ENCODE measurements around the gene HIVEP3. TPM values are rescaled to one million over a fixed set of nuclear protein-coding genes. Genes with fewer than 3 reads are reported as not detected.

HIVEP3 gene
- total and polyA plus RNA-seq, 11 donors = 3.2 to 11.9 (median 5.0) TPM

DNA sequence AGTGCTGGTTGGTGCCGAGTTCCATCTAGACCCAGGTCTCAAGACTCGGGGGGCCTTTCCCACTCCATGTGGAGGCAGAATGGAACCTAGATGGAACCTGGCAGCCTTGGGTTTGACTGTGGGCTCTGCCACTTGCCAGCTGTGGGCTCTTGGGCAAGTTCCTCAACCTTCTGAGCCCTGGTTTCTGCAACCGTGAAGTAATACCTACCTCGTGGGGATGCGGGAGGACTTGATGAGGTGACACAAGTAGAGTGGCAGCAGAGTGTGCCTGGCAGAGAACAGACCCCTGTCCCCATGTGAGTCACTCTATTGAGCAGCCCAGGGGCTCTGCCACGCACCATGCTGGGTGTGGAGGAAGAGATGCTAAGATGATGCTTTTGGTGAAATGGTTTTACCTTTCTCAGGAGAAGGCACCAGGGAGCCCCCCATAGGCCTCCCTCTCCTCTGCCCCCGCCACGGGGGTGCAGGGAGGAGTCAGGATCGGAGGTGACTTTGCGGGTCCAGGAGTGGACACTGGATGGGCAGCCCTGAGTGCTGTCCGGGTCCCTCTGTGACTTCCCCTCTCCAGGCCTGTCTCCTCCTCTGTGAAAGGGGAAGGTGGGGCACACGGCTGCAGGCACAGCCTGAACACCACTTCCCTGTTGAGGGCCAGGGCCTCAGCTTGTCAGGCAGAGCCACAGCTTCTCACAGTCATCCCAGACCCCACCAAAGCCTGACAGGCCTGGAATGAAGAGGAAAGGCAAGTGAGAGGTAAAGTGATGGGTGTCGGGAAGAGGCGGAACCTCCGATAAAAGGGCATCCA, 397.6 kb downstream of the HIVEP3 start:
- Histone ChIP-seq H3K4me3 (no peak overlapping the region), H3K36me3 (peaks cover 0 to 8% (median 0%) of the 10 kb centered on the region in 9 donors), H3K27me3 (no peaks in the 10 kb centered on the region), H3K4me1 (peaks cover 0 to 16% (median 9%) of the 10 kb centered on the region in 12 donors), H3K27ac (no peak overlapping the region), H3K9me3 (no peaks in the 10 kb centered on the region)
- TF ChIP-seq, protein P1, sequence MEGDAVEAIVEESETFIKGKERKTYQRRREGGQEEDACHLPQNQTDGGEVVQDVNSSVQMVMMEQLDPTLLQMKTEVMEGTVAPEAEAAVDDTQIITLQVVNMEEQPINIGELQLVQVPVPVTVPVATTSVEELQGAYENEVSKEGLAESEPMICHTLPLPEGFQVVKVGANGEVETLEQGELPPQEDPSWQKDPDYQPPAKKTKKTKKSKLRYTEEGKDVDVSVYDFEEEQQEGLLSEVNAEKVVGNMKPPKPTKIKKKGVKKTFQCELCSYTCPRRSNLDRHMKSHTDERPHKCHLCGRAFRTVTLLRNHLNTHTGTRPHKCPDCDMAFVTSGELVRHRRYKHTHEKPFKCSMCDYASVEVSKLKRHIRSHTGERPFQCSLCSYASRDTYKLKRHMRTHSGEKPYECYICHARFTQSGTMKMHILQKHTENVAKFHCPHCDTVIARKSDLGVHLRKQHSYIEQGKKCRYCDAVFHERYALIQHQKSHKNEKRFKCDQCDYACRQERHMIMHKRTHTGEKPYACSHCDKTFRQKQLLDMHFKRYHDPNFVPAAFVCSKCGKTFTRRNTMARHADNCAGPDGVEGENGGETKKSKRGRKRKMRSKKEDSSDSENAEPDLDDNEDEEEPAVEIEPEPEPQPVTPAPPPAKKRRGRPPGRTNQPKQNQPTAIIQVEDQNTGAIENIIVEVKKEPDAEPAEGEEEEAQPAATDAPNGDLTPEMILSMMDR (IDR thresholded peaks at IDR 0.05) = no peak
- intact Hi-C loops (cut with DNase I) = no loop called here
- 81 to 86% (median 85%) methylated on average over 12 to 15 of the region's 15 CpGs for WGBS, 4 donors
- DNase-seq = peak in 1 of 5 donors; percentile 41
- no peak for ATAC-seq

DNA sequence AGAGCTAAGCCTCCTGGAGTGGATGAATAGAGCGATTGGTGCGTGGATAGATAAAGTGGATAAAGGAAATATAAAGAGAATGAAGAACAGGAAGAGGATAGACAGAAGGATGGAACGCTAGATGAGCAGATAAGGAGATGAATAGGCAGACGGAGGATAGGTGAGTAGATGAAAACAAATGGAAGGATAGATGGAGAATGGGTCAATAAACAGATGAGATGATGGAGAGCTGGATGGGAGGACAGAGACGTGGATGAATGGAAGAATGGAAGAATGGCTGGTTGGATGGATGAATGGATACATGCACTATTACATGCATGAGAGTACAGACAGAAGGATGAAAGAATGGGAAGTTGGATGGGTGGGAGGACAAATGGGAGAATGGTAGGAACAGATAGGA, 399.1 kb downstream of the HIVEP3 start:
- 78 to 96% (median 94%) methylated on average over 4 to 5 of the region's 5 CpGs for WGBS, 4 donors
- intact Hi-C loops (cut with DNase I) = loop anchor here in 5 of 10 donors (5.0 to 10.0 kb wide), 5 partner anchors 38 to 252 kb away; no protein-coding TSS in a partner anchor
- DNase-seq = no peak
- no peak overlapping the region for H3K4me3 ChIP-seq
- TF ChIP-seq, protein P1 (IDR thresholded peaks at IDR 0.05) = no peak
- no peak for TF ChIP-seq POLR2A (IDR thresholded peaks at IDR 0.05)
- no peak overlapping the region for H3K27ac ChIP-seq
- no peaks in the 10 kb centered on the region for H3K27me3 ChIP-seq
- peaks cover 0 to 30% (median 17%) of the 10 kb centered on the region in 12 donors for H3K4me1 ChIP-seq
- ATAC-seq = no peak
- peaks cover 0 to 5% (median 0%) of the 10 kb centered on the region in 9 donors for H3K36me3 ChIP-seq
- H3K9me3 ChIP-seq = no peaks in the 10 kb centered on the region

DNA sequence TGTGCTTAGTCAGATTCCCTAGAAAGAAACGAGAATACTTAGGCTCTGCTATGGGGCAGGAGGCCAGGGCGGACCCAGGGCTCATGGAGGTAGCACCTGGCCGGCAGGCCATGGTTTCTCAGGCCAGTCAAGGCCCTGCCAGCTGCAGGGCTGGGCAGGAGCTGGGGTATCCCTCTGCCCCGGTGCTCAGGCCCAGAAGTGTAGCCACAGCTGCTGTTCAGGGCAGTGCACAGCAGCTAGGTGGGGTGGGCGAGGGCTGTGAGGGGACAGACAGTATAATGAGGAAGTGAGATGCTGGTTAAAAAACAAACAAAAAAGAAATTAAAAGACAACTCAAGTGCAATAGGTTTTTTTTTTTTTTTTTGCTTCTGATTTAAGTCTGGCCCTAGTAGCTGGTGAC, 400.3 kb downstream of the HIVEP3 start:
- 91 to 96% (median 92%) methylated on average over 5 of the region's 5 CpGs for WGBS, 4 donors
- Histone ChIP-seq H3K27ac (no peak overlapping the region), H3K9me3 (no peaks in the 10 kb centered on the region), H3K4me3 (no peak overlapping the region), H3K36me3 (peaks cover 0 to 6% (median 0%) of the 10 kb centered on the region in 9 donors), H3K27me3 (no peaks in the 10 kb centered on the region), H3K4me1 (peaks cover 0 to 33% (median 17%) of the 10 kb centered on the region in 12 donors)
- ATAC-seq (no peak), DNase-seq (peak in 1 of 5 donors; percentile 25)
- TF ChIP-seq POLR2A (IDR thresholded peaks at IDR 0.05) = no peak
- TF ChIP-seq, protein P1 (IDR thresholded peaks at IDR 0.05) = no peak
- intact Hi-C loops (cut with DNase I) = loop anchor here in 5 of 10 donors (5.0 to 10.0 kb wide), 5 partner anchors 39 to 251 kb away; no protein-coding TSS in a partner anchor

DNA sequence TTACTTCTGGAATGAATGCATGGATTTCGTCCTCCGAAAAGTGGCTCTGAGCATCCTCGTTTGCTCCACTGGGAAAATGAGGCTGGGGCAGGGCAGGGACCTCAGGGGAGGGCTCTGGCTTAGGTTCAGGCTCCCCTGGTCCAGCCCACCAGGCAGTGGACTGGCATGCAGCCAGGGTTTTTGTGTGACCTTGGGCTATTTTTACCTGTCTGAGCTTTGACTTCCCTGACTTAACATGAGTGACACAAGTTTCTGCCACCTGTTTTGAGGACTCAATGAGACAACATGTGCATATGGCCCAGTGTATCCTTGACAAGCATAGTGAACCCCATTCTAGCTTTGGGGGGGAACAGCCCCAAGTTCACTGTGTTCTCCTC, 401.7 kb downstream of the HIVEP3 start:
- DNase-seq = peak in 1 of 5 donors; percentile 53
- peak overlapping the region in 3 of 12 donors; percentile 42 to 57 (median 55) for H3K4me3 ChIP-seq

More for the DNA sequence above, 401.7 kb downstream of the HIVEP3 start:
- H3K4me1 ChIP-seq = peaks cover 0 to 33% (median 17%) of the 10 kb centered on the region in 12 donors
- TF ChIP-seq, protein P1 (IDR thresholded peaks at IDR 0.05) = no peak
- TF ChIP-seq POLR2A (IDR thresholded peaks at IDR 0.05) = no peak
- intact Hi-C loops (cut with DNase I) = loop anchor here in 6 of 10 donors (2.0 to 10.0 kb wide), 6 partner anchors 40 to 250 kb away; no protein-coding TSS in a partner anchor
- WGBS, 4 donors = 58 to 63% (median 61%) methylated on average over 3 of the region's 3 CpGs
- H3K9me3 ChIP-seq = no peaks in the 10 kb centered on the region
- peaks cover 0 to 18% (median 0%) of the 10 kb centered on the region in 9 donors for H3K36me3 ChIP-seq
- no peak for ATAC-seq
- peak overlapping the region in 3 of 12 donors; percentile 23 to 63 (median 49) for H3K27ac ChIP-seq
- H3K27me3 ChIP-seq = no peaks in the 10 kb centered on the region

Measured in heart left ventricle (tissue), 16 donors.